ENCODE measurements around the gene KRTAP25-1. TPM values are rescaled to one million over a fixed set of nuclear protein-coding genes. Genes with fewer than 3 reads are reported as not detected.

Gene KRTAP25-1
- total RNA-seq = not detected

GRCh38 chr21:30289215-30289614 is at the start of gene KRTAP25-1:
Gene KRTAP25-1, minus strand, starts transcription at chr21:30289514. Its CDS starts 24 bp downstream, at chr21:30289490.
- WGBS = 77% methylated on average over 2 of the region's 2 CpGs
- Histone ChIP-seq H3K9me3 (peaks cover 0 to 5% (median 0%) of the 10 kb centered on the region in 4 donors), H3K4me3 (no peak within 1 kb of the TSS), H3K27me3 (no peaks in the 10 kb centered on the region), H3K27ac (replicated peaks in 1 of 4) (no peak within 1 kb of the TSS), H3K4me1 (no peaks in the 10 kb centered on the region), H3K36me3 (no peaks in the 10 kb centered on the region)
- no peak for TF ChIP-seq POLR2A (IDR thresholded peaks at IDR 0.05; ENCODE audit: low read depth)
- no peak for TF ChIP-seq EP300 (IDR thresholded peaks at IDR 0.05)
- no peak for TF ChIP-seq CTCF (IDR thresholded peaks at IDR 0.05)
- no peak for TF ChIP-seq POLR2AphosphoS5 (IDR thresholded peaks at IDR 0.05)
- intact Hi-C loops (cut with DNase I) = no loop called here
- no peak for DNase-seq (ENCODE audit: extremely low spot score)

GRCh38 chr21:30338717-30339116 is 49.4 kb upstream of the KRTAP25-1 start:
- no peaks in the 10 kb centered on the region for H3K27me3 ChIP-seq
- no peak overlapping the region for H3K4me3 ChIP-seq
- H3K27ac ChIP-seq (replicated peaks in 1 of 4) = no peak overlapping the region
- DNase-seq (ENCODE audit: extremely low spot score) = no peak
- H3K4me1 ChIP-seq = no peaks in the 10 kb centered on the region
- WGBS = 60% methylated on average over 4 of the region's 4 CpGs
- intact Hi-C loops (cut with DNase I) = no loop called here
- no peaks in the 10 kb centered on the region for H3K9me3 ChIP-seq
- TF ChIP-seq CTCF (IDR thresholded peaks at IDR 0.05) (no peak), POLR2AphosphoS5 (IDR thresholded peaks at IDR 0.05) (no peak), EP300 (IDR thresholded peaks at IDR 0.05) (no peak), POLR2A (IDR thresholded peaks at IDR 0.05; ENCODE audit: low read depth) (no peak)
- no peaks in the 10 kb centered on the region for H3K36me3 ChIP-seq

- no peaks in the 10 kb centered on the region for H3K9me3 ChIP-seq
- H3K27ac ChIP-seq (replicated peaks in 1 of 4) = no peak overlapping the region
- intact Hi-C loops (cut with DNase I) = no loop called here
- H3K27me3 ChIP-seq = no peaks in the 10 kb centered on the region
- H3K36me3 ChIP-seq = no peaks in the 10 kb centered on the region
- no peaks in the 10 kb centered on the region for H3K4me1 ChIP-seq
- no peak overlapping the region for H3K4me3 ChIP-seq
- TF ChIP-seq CTCF (IDR thresholded peaks at IDR 0.05) (no peak), POLR2A (IDR thresholded peaks at IDR 0.05; ENCODE audit: low read depth) (no peak), POLR2AphosphoS5 (IDR thresholded peaks at IDR 0.05) (no peak), EP300 (IDR thresholded peaks at IDR 0.05) (no peak)
- DNase-seq (ENCODE audit: extremely low spot score) = no peak
Observed at GRCh38 chr21:30337772-30338171, 48.5 kb upstream of the KRTAP25-1 start.

- TF ChIP-seq POLR2A (IDR thresholded peaks at IDR 0.05; ENCODE audit: low read depth) = no peak
- no peak for TF ChIP-seq CTCF (IDR thresholded peaks at IDR 0.05)
- no peaks in the 10 kb centered on the region for H3K9me3 ChIP-seq
- no peak within 1 kb of the TSS for H3K4me3 ChIP-seq
- intact Hi-C loops (cut with DNase I) = no loop called here
- no peak for DNase-seq (ENCODE audit: extremely low spot score)
- no peaks in the 10 kb centered on the region for H3K27me3 ChIP-seq
- 90% methylated on average over 6 of the region's 6 CpGs for WGBS
- no peaks in the 10 kb centered on the region for H3K36me3 ChIP-seq
- H3K4me1 ChIP-seq = no peaks in the 10 kb centered on the region
- H3K27ac ChIP-seq (replicated peaks in 1 of 4) = no peak within 1 kb of the TSS
Observed at GRCh38 chr21:30337276-30337744, 48.0 kb upstream of the KRTAP25-1 start, which contains the start of gene KRTAP27-1. Gene KRTAP27-1, minus strand, starts transcription at chr21:30337694. Its CDS starts 26 bp downstream, at chr21:30337668.

GRCh38 chr21:30336596-30336995 is 47.3 kb upstream of the KRTAP25-1 start:
- H3K9me3 ChIP-seq = no peaks in the 10 kb centered on the region
- WGBS = 50% methylated on average over 2 of the region's 2 CpGs
- TF ChIP-seq EP300 (IDR thresholded peaks at IDR 0.05) (no peak), CTCF (IDR thresholded peaks at IDR 0.05) (no peak), POLR2A (IDR thresholded peaks at IDR 0.05; ENCODE audit: low read depth) (no peak), POLR2AphosphoS5 (IDR thresholded peaks at IDR 0.05) (no peak)
- H3K4me3 ChIP-seq = no peak overlapping the region
- DNase-seq (ENCODE audit: extremely low spot score) = no peak
- no peaks in the 10 kb centered on the region for H3K4me1 ChIP-seq
- no peak overlapping the region for H3K27ac ChIP-seq (replicated peaks in 1 of 4)
- H3K36me3 ChIP-seq = no peaks in the 10 kb centered on the region
- intact Hi-C loops (cut with DNase I) = no loop called here
- no peaks in the 10 kb centered on the region for H3K27me3 ChIP-seq
